IPS DF 4.7 (cell line): ENCODE results near the gene SRC.

ENCODE experiments used
- DNase-seq: peaks from one replicate; pipeline ENCODE4 v3.0.0-alpha.2; 2013; ENCODE audit warnings: low spot score; ENCODE audit errors: extremely low read depth

Gene SRC

GRCh38 chr20:37349517-37350491, 3.9 kb downstream of the SRC start:
- no peak for DNase-seq

- no peak for DNase-seq
These were observed 5.0 kb downstream of the SRC start for GRCh38 chr20:37350649-37351574.

- no peak for DNase-seq
These were observed 6.0 kb downstream of the SRC start for GRCh38 chr20:37351689-37352607.

- DNase-seq: no peak
These were observed 6.7 kb downstream of the SRC start for GRCh38 chr20:37352608-37352980.

- DNase-seq: no peak
These were observed 7.4 kb downstream of the SRC start for GRCh38 chr20:37353285-37353849.

- DNase-seq: no peak
These were observed 8.6 kb downstream of the SRC start for GRCh38 chr20:37354210-37355195.

GRCh38 chr20:37355252-37356180, 9.6 kb downstream of the SRC start:
- no peak for DNase-seq

- DNase-seq: no peak
These were observed 10.4 kb downstream of the SRC start for GRCh38 chr20:37356387-37356786.

- DNase-seq: no peak
These were observed 11.0 kb downstream of the SRC start for GRCh38 chr20:37356961-37357371.

- no peak for DNase-seq
These were observed 11.8 kb downstream of the SRC start for GRCh38 chr20:37357481-37358365.

- no peak for DNase-seq
These were observed 12.6 kb downstream of the SRC start for GRCh38 chr20:37358366-37359150.

GRCh38 chr20:37359331-37359730, 13.4 kb downstream of the SRC start:
- no peak for DNase-seq

- no peak for DNase-seq
These were observed 13.9 kb downstream of the SRC start for GRCh38 chr20:37359836-37360235.

- no peak for DNase-seq
These were observed 14.6 kb downstream of the SRC start for GRCh38 chr20:37360391-37361115.

- DNase-seq: no peak
These were observed 15.4 kb downstream of the SRC start for GRCh38 chr20:37361336-37361735.

- DNase-seq: no peak
These were observed 16.4 kb downstream of the SRC start for GRCh38 chr20:37362231-37362792.
